Hematopoietic multipotent progenitor cell (in vitro differentiated cells): ENCODE measurements around the gene SGTA. TPM values are rescaled to one million over a fixed set of nuclear protein-coding genes. Genes with fewer than 3 reads are reported as not detected.
"Not testable (repeated sequence)": the region's sequence is repeated elsewhere in the genome, so short reads cannot be mapped to it uniquely, and the experiment has no call there.

ENCODE experiments used
- DNase-seq, 3 donors: peaks; one replicate each; pipeline ENCODE4 v3.0.0-alpha.2; 2011 to 2015; ENCODE audit warnings: low read depth in 2 of 3, low spot score in 2 of 3
- total RNA-seq: library from RNA; depleted of rRNA; stranded (reverse); fragments of >200 nt; gene quantifications from one replicate; pipeline ENCODE4 v1.2.3, GENCODE V29; 2012

The SGTA gene
- total RNA-seq, 1 donor: 50.6 TPM

DNA sequence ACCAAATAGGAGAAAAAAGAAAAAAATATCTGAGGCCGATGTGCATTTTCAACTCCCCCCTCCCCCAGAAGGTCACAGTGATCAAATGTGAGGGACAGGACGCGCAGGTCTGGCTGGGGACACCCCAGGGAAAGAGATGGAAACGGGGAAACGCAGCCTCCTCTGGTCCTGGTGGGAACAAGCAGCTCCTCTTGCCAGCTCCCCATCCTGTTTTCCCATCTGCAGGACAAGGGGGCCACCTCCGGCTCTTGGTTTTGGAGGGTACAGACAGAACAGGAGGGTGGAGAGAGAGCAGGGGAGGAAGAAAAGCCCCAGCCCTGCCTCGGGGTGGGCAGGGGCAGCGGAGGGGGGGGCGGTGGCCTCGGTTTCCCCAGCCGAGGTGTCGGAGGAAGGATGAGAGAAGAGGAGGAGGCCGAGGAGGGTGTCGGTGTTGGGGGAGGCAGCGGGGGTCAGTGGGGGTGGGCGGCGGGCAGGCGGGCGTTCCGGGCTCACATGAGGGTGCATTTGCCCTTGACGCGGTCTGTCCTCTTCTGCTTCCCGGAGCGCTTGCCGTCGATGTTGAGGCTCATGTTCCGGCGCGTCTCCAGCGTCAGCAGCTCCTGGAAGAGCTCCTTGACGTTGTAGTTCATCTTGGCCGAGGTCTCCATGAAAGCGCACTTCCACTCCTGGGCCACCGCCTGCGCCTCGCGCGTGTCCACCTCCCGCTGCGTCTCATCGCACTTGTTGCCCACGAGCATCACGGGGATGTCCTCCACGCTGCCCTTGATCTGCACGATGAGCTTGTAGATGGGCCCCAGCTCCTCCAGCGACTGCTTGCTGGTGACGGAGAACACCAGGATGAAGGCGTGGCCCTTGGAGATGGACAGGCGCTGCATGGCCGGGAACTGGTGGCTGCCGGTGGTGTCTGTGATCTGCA is 66.1 kb downstream of the SGTA start:
- no peak for DNase-seq

DNA sequence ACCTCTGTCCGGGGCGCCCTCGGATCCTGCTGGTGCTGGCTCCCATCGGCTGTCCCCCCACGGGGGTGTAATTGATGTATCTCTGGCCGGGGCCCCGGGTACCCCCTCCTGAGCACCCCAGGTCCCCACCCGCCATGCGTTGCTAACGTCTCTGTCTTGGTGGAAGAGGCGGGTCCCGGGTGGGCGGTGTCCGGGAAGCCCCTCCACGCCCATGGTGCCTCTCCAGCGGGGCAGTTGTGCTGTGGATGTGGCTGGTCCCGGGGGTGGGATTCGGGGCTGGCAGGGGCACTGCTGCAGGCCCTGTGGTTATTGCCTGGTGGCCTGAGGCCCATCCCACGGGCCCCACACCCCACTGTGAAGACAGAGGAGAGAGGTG is 66.8 kb downstream of the SGTA start:
- DNase-seq: no peak

DNA sequence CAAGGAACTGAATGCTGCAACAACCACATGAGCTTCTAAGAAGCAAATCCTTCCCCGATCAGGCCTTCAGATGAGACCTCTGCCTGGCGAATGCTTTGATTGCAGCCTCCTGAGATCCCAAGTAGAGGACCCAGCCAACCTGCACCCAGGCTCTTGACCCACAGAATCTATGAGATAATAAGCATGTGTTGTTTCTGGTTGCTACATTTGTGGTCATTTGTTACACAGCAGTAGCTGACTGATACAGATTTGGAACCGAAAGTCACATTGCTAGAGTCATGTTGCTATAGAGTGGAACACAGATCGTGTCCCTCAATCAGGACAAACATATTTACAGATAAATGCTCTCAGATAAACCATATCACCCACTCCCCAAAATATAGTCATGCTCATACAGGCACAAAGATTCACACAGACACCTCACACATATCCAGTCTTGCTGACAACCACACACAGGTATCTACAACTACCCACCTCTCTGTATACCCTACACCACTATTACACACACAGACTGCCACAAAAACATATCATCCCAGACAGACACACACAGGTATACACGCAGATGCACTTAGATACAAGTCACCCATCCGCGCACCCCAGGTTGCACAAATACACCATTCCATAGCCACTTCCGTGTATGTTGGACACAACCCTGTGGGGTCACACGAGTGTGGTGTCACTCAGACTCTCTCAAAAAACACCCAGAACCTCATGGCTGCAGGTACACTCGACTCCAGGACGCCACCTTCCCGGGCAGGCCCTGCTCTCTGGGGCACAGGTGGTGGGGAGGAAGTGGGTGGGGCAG is 67.4 kb downstream of the SGTA start:
- DNase-seq: no peak

DNA sequence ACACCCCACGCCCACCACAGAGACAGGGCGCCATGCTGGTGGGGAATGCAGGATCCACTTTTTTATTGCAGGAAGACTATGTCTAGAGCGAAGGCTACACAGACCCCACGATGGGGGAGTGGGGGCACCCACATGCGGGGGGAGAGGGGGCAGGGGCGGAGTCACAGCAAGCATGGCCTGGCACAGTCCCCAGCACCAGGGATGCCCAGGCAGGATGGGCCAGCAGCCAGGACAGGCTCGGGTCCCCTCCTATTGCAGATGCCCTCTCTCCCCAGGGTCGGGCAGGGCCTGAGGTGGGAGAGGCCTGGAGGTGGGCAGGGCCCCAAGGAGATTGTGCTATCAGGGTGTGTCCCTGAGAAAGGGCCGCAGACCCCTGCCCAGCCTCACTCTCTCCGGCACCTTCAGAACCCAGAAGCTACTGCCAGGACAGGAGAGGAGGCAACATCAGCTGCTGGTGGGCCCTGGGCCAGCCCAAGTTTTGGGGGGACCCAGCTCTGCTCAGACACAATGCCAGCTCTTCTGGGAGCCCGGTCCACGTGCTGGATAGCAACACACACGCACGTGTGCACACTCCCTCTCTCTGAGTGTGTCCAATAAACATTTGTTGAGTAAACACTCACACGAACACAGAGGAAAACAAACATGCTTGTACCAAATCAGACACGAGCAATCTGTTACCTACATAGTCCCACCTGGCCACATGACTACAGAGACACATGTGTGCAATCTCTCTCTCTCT is 68.4 kb downstream of the SGTA start:
- DNase-seq: no peak

DNA sequence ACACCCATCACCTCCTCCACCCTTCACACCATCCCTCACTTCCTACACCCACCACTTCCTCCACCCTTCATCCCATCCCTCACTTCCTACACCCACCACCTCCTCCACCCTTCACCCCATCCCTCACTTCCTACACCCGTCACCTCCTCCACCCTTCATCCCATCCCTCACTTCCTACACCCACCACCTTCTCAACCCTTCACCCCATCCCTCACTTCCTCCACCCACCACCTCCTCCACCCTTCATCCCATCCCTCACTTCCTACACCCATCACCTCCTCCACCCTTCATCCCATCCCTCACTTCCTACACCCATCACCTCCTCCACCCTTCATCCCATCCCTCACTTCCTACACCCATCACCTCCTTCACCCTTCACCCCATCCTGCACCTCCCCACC is 69.0 kb downstream of the SGTA start:
- not testable (repeated sequence) for DNase-seq

DNA sequence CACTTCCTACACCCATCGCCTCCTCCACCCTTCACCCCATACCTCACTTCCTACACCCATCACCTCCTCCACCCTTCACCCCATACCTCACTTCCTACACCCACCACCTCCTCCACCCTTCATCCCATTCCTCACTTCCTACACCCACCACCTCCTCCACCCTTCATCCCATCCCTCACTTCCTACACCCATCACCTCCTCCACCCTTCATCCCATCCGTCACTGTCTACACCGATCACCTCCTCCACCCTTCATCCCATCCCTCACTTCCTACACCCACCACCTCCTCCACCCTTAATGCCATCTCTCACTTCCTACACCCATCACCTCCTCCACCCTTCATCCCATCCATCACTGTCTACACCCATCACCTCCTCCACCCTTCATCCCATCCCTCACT is 69.9 kb downstream of the SGTA start:
- not testable (repeated sequence) for DNase-seq

DNA sequence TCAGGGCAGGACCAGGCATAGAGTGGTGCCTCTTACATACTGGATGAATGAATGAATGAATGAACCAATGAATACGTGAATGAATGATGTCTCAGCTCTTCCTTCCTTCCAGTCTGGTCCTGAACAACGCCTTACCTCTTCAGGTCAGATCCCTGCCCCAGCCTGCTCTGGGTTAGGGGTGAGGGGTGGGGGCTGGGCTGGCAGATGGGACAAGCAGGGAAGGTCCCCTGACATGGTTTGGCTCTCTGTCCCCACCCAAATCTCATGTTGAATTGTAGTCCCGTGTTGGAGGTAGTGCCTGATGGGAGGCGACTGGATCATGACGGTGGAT is 71.2 kb downstream of the SGTA start:
- DNase-seq: no peak

DNA sequence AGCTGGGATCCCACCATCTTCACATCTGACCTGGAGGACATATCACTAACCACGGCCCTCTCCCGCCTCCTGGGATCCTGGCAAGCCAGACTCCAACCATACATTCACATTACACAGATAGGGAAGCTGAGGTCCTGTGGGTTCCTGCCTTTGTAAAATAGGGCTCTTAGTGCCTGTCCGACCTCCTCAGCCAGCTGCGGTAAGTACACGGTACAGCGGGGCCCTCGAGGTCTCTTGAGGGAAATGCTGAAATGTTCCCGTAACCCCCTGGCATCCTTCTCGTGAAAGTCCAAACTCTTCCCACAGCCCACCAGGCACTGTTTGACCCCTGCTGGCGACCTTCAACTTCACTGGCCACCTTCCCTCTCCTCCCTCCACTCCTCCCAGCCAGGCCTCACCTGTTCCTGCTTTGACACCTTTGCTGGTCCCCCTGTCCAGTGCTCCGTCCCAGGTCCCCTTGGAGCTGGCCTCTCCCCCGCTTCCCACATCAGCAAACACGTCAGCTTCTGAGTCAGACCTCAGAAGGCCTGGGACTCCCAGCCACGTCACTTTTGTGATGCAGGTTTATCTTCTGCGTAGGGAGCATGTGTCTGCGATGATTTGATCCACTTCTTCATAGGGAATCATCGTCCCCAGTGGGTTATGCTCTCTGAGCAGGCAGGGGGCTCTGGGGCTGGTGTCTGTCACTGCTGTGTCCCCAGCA is 71.8 kb downstream of the SGTA start:
- no peak for DNase-seq

DNA sequence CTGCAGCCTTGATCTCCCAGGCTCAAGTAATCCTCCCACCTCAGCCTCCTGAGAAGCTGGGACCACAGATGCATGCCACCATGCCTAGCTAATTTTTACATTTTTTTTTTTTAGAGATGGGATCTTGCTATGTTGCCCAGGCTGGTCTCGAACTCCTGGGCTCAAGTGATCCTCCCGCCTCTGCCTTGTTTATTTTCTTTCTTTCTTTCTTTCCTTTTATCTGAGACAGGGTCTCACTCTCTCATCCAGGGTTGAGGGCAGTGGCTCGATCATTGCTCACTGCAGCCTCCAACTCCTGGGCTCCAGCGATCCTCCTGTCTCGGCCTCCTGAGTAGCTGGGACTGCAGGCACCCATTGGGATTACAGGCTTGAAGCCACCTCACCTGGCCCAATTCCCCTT is 76.8 kb downstream of the SGTA start:
- no peak for DNase-seq

Other genes starting within 250 kb of the SGTA start
- 5.1 TPM for gene GNG7, start 80.6 kb downstream of the SGTA start, total RNA-seq
- 7.3 TPM for gene DIRAS1, start 61.9 kb downstream of the SGTA start, total RNA-seq
- 228 TPM for gene SLC39A3, start 43.3 kb downstream of the SGTA start, total RNA-seq
- gene THOP1, start 2.2 kb upstream of the SGTA start, total RNA-seq: 102 TPM
- 4.8 TPM for gene ZNF554, start 36.6 kb upstream of the SGTA start, total RNA-seq
- gene ZNF555, start 58.2 kb upstream of the SGTA start, total RNA-seq: 5.9 TPM
- not detected for gene ZNF556, start 84.1 kb upstream of the SGTA start, total RNA-seq
- gene ZNF57, start 117.7 kb upstream of the SGTA start, total RNA-seq: 3.5 TPM
- gene ZNF77, start 161.7 kb upstream of the SGTA start, total RNA-seq: 3.8 TPM
- gene TLE6, start 194.3 kb upstream of the SGTA start, total RNA-seq: 0.27 TPM
- gene TLE2, start 246.0 kb upstream of the SGTA start, total RNA-seq: 0.27 TPM